22Rv1 (cell line): Measurements from ENCODE around the gene C4orf50.
A peak's percentile ranks its signal among the peaks of the same experiment; 100 is the strongest.

Experiments
- H3K27ac ChIP-seq: fragments of 450-650 bp; 2 replicates; pipeline ENCODE4 v1.5.1; 2017
- ZFX ChIP-seq: fragments of 450-650 bp; IDR thresholded peaks from 2 replicates; pipeline ENCODE4 v1.6.1; 2017; ENCODE audit warnings: antibody characterized with exemption, borderline replicate concordance
- TF ChIP-seq, protein P1 (sequence below): fragments of 450-650 bp; IDR thresholded peaks from 2 replicates; pipeline ENCODE4 v1.5.1; 2017; ENCODE audit warnings: mild to moderate bottlenecking

Gene C4orf50

DNA sequence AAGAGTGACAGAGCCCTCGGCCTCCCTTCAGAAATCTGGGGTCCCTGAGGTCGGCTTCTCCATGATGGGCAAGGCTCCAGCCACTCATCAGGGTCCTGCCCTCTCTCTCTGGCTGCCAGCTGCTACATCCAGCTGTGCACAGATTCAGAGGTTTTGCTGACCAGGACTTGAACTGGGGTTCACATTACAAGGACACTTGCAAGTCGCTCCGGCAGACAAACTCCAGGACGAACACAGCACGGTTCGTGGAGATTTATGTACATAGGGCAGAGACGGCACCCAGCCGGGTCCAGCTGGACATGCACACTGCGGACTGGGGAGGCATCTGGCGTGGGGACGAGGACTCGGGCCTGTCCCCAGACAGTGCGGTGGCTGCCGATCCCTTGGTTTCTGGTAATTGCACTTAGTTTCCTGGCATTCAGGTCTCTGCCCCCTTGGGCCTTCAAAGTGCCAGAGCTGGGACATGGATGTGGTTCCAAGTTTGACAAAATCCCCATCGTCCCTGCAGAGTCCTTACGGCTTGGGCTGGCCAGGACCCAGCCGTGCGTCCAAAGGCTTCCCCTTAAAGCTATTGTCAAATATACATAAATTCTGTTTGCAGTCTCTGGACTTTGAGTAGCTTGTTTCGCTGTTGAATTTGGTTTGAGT lies 6.2 kb upstream of the C4orf50 start:
- TF ChIP-seq, protein P1, sequence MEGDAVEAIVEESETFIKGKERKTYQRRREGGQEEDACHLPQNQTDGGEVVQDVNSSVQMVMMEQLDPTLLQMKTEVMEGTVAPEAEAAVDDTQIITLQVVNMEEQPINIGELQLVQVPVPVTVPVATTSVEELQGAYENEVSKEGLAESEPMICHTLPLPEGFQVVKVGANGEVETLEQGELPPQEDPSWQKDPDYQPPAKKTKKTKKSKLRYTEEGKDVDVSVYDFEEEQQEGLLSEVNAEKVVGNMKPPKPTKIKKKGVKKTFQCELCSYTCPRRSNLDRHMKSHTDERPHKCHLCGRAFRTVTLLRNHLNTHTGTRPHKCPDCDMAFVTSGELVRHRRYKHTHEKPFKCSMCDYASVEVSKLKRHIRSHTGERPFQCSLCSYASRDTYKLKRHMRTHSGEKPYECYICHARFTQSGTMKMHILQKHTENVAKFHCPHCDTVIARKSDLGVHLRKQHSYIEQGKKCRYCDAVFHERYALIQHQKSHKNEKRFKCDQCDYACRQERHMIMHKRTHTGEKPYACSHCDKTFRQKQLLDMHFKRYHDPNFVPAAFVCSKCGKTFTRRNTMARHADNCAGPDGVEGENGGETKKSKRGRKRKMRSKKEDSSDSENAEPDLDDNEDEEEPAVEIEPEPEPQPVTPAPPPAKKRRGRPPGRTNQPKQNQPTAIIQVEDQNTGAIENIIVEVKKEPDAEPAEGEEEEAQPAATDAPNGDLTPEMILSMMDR, result no peak
- no peak for TF ChIP-seq ZFX
- H3K27ac ChIP-seq, result no peak overlapping the region

DNA sequence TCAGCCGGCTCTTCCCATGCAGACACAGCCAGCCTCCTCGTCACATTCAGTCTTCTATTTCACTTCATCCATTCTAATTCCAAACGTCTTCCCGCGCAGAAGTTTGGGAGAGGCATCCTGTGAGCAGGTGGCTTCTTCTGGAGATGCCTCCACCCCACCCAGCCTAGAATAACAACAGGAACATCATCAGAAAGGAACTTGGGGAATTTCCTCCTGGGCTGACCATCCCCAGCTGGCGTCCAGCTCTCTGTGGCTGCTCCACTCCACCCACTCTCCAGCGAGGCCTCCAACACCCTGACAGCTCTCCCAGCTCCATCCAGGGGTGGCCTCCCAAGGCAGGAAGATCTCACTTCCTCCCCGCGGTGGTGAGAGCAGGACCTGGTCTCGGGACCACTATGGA lies 5.5 kb upstream of the C4orf50 start:
- no peak overlapping the region for H3K27ac ChIP-seq
- TF ChIP-seq, protein P1, result no peak
- no peak for TF ChIP-seq ZFX

DNA sequence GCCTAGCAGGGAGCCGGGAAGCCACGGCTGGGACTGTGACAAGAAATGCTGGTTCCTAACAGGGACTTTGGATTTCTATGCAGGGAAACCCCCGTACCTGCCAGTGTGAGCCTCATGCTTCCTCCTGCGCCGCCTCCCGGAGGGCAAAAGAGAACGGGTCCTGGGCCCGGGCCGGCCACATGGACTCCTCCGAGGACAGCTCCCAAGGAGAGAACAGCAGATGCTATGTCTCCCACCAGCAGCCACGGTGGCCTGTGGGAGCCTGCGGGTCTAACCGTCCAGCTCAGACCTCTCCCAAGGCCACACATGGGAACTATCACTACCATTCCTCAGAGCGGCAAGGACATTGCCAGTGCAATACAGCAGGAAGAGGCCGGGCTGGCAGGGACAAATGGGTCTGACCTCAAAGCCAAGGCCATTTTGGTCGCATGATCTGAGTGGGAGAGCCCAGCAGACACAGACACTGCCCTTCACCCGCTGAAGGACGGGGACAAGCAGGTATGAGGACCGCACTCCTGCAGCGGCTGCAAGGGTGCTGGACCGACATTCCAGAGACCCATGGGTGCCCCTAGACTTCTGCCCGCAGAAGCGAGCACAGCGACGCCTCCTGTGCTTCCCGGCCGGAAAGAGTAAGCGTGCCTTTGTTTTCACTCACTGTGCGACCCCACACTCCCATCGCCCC lies 4.5 kb upstream of the C4orf50 start:
- H3K27ac ChIP-seq, result no peak overlapping the region
- TF ChIP-seq, protein P1, result no peak
- no peak for TF ChIP-seq ZFX

DNA sequence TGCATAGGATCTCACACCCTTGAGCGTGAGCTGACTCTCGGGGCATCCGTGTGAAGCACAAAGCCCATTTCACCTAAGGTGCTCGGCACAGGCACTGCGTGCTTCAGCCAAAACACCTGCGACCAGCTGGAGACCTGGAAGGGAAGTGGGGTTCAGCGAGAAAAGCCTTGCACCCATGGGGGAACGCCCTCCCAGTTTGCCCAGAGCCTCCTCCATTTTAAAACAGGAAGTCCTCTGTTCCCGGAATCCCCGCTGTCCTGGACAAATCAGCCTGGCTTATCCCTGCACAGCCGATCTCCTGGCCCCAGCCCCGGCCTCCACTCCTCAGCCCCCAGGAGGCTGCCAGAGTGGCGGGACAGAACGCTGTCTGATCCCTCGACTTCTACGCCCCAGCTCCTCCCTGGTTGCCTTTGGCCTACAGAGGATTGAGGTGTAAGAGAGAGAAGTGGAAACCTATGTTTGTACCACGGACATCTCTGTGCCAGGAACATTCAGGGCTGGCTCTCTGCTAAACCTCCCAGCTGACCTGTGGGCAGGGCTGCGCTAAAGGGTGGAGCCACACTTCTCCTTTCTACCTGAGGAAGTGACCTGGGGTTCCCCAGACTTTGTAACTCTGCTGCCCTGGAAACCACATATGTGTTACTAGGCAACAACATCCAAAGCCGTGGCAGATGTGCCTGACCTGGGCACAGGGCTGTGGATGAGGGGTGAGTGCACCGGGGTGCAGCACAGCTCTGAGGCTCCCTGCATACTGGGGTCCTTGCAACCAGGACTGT lies 3.8 kb upstream of the C4orf50 start:
- TF ChIP-seq ZFX, result no peak
- TF ChIP-seq, protein P1, result no peak

DNA sequence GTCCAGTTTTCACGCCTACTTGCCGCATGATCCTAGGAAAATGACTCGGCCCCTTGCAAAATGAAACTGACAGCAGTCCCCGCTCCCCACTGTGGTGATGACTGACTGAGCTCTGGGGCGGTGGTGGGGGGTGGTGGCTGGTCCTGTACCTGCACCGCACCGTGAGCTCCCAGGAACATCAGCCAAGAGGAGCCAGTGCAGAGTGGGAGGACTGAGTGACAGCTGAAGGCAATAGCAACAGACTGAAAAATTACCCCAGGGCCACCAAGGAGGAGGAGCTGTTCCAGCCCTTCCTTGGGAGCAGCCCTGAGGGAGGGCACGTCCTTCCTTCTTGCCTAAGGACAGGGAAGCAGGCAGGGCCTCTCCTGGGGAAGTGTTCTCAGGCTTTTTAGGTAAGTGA lies 2.4 kb upstream of the C4orf50 start:
- TF ChIP-seq, protein P1, result no peak
- TF ChIP-seq ZFX, result no peak
- no peak overlapping the region for H3K27ac ChIP-seq

More for the DNA sequence above, 3.8 kb upstream of the C4orf50 start:
- no peak overlapping the region for H3K27ac ChIP-seq

DNA sequence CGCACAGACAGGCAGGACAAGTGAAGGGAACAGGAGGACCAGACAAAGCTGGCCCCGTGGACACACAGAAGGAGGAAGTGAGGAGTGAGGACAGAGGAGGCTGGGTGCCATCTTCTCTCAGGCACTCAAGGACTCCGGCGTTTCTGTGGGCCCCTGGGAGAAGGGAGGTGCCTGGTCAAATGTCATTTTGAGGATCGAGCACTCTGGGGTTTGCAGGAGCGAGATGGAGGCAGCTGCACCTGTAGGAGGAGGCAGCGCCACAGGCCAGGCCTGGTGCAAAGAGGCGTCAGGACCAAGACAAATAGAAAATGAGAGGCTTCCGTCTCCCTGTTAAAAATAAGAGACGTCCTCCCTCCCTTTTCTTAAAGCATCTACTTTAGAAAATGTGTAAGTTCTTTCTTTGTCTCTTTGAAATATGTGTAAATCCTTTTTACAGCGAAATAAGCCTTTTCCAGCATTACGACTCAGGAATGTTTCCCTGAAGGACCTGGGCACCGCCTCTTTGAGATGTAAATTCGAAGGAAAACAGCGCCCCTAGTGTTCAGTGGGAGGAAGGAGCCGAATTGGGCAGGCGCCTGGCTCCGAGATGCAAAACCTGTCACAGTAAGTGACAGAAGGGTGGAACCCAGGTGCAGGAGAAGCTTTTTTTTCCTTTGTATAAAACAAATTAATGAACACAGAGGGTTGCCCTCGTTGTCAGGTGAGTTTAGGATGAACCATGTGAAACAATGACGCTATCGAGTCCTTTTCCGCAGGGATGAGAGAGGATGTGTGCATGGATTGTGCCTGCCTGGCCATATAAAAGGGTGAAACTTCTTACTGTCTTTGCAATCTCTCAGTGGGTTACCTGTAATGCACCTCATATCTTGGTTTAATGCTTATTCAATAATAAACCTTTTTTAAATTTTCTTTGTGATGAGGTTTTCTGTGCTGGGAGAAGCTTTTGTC lies 1.4 kb upstream of the C4orf50 start:
- TF ChIP-seq, protein P1, result peak; percentile 92
- TF ChIP-seq ZFX, result no peak
- H3K27ac ChIP-seq, result no peak overlapping the region
